ENCODE data around the gene COG5.

Gene COG5

GRCh38 chr7:107563775-107564552 lies at the start of gene COG5, which contains the start of gene DUS4L:
COG5 (minus strand) TSS chr7:107563920; CDS start chr7:107563896, 24 bp downstream.
DUS4L (plus strand) TSS chr7:107563971; CDS start chr7:107567071, 3,100 bp downstream.
- DNase-seq, result peak; percentile 71

GRCh38 chr7:107613439-107613838 lies 49.7 kb upstream of the COG5 start:
- no peak for DNase-seq

- no peak for DNase-seq
Measured at GRCh38 chr7:107610323-107610722, 46.6 kb upstream of the COG5 start.

- no peak for DNase-seq
Measured at GRCh38 chr7:107609811-107610261, 46.1 kb upstream of the COG5 start.

- DNase-seq, result no peak
Measured at GRCh38 chr7:107606303-107606702, 42.6 kb upstream of the COG5 start.

GRCh38 chr7:107605218-107605815 lies 41.6 kb upstream of the COG5 start:
- DNase-seq, result no peak

GRCh38 chr7:107600816-107601215 lies 37.1 kb upstream of the COG5 start:
- no peak for DNase-seq

- DNase-seq, result no peak
Measured at GRCh38 chr7:107599262-107599661, 35.5 kb upstream of the COG5 start.

GRCh38 chr7:107597953-107598352 lies 34.2 kb upstream of the COG5 start:
- DNase-seq, result no peak

GRCh38 chr7:107597582-107597916 lies 33.8 kb upstream of the COG5 start:
- DNase-seq, result no peak

- no peak for DNase-seq
Measured at GRCh38 chr7:107596881-107597581, 33.3 kb upstream of the COG5 start.

- DNase-seq, result no peak
Measured at GRCh38 chr7:107594961-107595737, 31.4 kb upstream of the COG5 start.

- DNase-seq, result no peak
Measured at GRCh38 chr7:107593025-107593410, 29.3 kb upstream of the COG5 start.

- DNase-seq, result no peak
Measured at GRCh38 chr7:107592361-107593024, 28.8 kb upstream of the COG5 start.

- DNase-seq, result no peak
Measured at GRCh38 chr7:107591421-107591820, 27.7 kb upstream of the COG5 start.

GRCh38 chr7:107588529-107589130 lies 24.9 kb upstream of the COG5 start:
- no peak for DNase-seq

- DNase-seq, result no peak
Measured at GRCh38 chr7:107584716-107585115, 21.0 kb upstream of the COG5 start.

- no peak for DNase-seq
Measured at GRCh38 chr7:107582875-107583274, 19.2 kb upstream of the COG5 start.

GRCh38 chr7:107581387-107582013 lies 17.8 kb upstream of the COG5 start:
- no peak for DNase-seq

GRCh38 chr7:107580716-107581383 lies 17.1 kb upstream of the COG5 start:
- DNase-seq, result no peak

Measured in NCI-H2029 (cell line).